Calu3 (cell line): ENCODE results near the gene CBFB. TPM values are rescaled to one million over a fixed set of nuclear protein-coding genes. Genes with fewer than 3 reads are reported as not detected.
A peak's percentile ranks its signal among the peaks of the same experiment; 100 is the strongest.

Experiments used
- BruUV-seq: library from RNA; stranded (reverse); fragments of 400-500 nt; replicated peaks from 2 replicates; lab custom pipeline; 2021; lab: Mats Ljungman, UMichigan
- CTCF ChIA-PET: fragments of 300-600 bp; sonication (Branson Sonifier 250); formaldehyde crosslinking; loops from one replicate; lab custom pipeline; 2022; ENCODE audit warnings: antibody characterized with exemption; lab: Charles Lee
- DNase-seq: peaks from one replicate; pipeline ENCODE4 v3.0.0; 2022
- H3K27ac Mint-ChIP-seq: one replicate; pipeline ENCODE4 v1.8.0; 2022; ENCODE audit warnings: mixed read lengths; ENCODE audit not compliant: unreplicated experiment
- H3K27me3 Mint-ChIP-seq: one replicate; pipeline ENCODE4 v1.8.0; 2022; ENCODE audit warnings: mixed read lengths; ENCODE audit not compliant: unreplicated experiment
- H3K36me3 Mint-ChIP-seq: one replicate; pipeline ENCODE4 v1.8.0; 2022; ENCODE audit warnings: mild to moderate bottlenecking, moderate library complexity, mixed read lengths; ENCODE audit not compliant: insufficient read depth, unreplicated experiment
- H3K4me1 Mint-ChIP-seq: one replicate; pipeline ENCODE4 v1.8.0; 2022; ENCODE audit warnings: mild to moderate bottlenecking, low read depth, mixed read lengths; ENCODE audit not compliant: unreplicated experiment
- H3K4me3 Mint-ChIP-seq: one replicate; pipeline ENCODE4 v1.8.0; 2022; ENCODE audit warnings: mild to moderate bottlenecking, low read depth, moderate library complexity, mixed read lengths; ENCODE audit not compliant: unreplicated experiment
- H3K9me3 Mint-ChIP-seq: one replicate; pipeline ENCODE4 v1.8.0; 2022; ENCODE audit warnings: low read depth, mixed read lengths; ENCODE audit not compliant: unreplicated experiment
- intact Hi-C: fragments of 100-400 bp; cut with micrococcal nuclease; formaldehyde crosslinking; loops from one replicate; pipeline ENCODE4 v1.10.0; 2022; ENCODE audit not compliant: unreplicated experiment
- total RNA-seq: library from RNA; stranded (reverse); gene quantifications from 2 replicates; pipeline ENCODE4 v1.2.3, GENCODE V29; 2022
- TF ChIP-seq, protein P1 (sequence below): fragments of 200-600 bp; IDR thresholded peaks from one replicate; pipeline ENCODE4 v1.8.0; 2022; ENCODE audit warnings: antibody characterized with exemption; ENCODE audit not compliant: unreplicated experiment

CBFB gene
- total RNA-seq, 1 experiment from 2014 or later, result 116 TPM

DNA sequence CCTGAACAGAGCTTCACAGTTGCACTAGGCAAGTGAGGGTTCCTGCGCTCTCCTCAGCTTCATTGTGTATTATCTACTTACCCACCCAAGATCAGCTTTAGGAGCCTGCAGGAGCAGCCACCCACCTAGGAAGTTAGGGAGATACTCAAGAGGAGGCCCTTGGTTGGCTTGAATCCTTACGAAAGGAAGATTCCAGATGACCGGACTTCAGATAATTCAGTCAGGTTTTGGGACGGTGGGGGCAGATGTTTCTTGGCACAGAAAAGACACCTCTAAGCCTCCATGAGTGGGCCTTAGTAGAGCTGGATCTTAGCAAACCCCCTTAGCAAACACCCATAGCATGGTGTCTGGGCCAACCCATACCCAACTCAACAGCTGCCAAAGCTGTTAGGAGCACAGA lies 2.4 kb upstream of the CBFB start:
- DNase-seq, result no peak
- no TSS peak for BruUV-seq
- no peak overlapping the region for H3K4me3 Mint-ChIP-seq
- H3K27me3 Mint-ChIP-seq, result no peaks in the 10 kb centered on the region
- TF ChIP-seq, protein P1, sequence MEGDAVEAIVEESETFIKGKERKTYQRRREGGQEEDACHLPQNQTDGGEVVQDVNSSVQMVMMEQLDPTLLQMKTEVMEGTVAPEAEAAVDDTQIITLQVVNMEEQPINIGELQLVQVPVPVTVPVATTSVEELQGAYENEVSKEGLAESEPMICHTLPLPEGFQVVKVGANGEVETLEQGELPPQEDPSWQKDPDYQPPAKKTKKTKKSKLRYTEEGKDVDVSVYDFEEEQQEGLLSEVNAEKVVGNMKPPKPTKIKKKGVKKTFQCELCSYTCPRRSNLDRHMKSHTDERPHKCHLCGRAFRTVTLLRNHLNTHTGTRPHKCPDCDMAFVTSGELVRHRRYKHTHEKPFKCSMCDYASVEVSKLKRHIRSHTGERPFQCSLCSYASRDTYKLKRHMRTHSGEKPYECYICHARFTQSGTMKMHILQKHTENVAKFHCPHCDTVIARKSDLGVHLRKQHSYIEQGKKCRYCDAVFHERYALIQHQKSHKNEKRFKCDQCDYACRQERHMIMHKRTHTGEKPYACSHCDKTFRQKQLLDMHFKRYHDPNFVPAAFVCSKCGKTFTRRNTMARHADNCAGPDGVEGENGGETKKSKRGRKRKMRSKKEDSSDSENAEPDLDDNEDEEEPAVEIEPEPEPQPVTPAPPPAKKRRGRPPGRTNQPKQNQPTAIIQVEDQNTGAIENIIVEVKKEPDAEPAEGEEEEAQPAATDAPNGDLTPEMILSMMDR, result no peak
- intact Hi-C loops, result no loop called here
- peaks cover 34% of the 10 kb centered on the region for H3K4me1 Mint-ChIP-seq
- CTCF ChIA-PET, result interaction anchor here (0.6 to 0.8 kb wide), 2 partner anchors 19 to 1517 kb away, joined by 3 read pairs; no protein-coding TSS in a partner anchor
- peaks cover 32% of the 10 kb centered on the region for H3K36me3 Mint-ChIP-seq
- no peaks in the 10 kb centered on the region for H3K9me3 Mint-ChIP-seq
- no peak overlapping the region for H3K27ac Mint-ChIP-seq

DNA sequence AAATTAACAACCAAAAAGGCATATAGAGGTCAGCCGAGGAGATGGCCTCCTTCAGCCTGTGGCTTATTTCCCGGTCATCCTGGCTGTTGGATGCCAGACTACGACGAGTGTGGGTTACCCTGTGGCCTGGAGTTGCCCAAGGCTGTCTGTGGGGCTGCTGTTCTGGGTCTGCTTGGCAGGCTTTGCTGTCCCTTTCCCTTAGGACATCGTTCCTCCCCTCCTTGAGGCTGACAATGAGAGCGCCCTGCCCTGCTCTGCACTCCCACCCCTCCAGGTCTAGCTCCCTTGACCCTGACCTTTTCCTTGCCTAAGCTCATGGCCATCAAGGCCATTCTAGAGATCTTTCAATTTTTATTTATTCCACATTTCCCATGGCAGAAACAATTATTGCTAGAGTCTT lies 1.9 kb upstream of the CBFB start:
- no peaks in the 10 kb centered on the region for H3K27me3 Mint-ChIP-seq
- no peak overlapping the region for H3K4me3 Mint-ChIP-seq
- TF ChIP-seq, protein P1, result no peak
- DNase-seq, result no peak
- CTCF ChIA-PET, result interaction anchor here (0.6 kb wide), 1 partner anchor 19 kb away, joined by 3 read pairs; no protein-coding TSS in a partner anchor
- H3K4me1 Mint-ChIP-seq, result peaks cover 39% of the 10 kb centered on the region
- no peak overlapping the region for H3K27ac Mint-ChIP-seq
- peaks cover 35% of the 10 kb centered on the region for H3K36me3 Mint-ChIP-seq
- intact Hi-C loops, result no loop called here
- no TSS peak for BruUV-seq
- H3K9me3 Mint-ChIP-seq, result no peaks in the 10 kb centered on the region

DNA sequence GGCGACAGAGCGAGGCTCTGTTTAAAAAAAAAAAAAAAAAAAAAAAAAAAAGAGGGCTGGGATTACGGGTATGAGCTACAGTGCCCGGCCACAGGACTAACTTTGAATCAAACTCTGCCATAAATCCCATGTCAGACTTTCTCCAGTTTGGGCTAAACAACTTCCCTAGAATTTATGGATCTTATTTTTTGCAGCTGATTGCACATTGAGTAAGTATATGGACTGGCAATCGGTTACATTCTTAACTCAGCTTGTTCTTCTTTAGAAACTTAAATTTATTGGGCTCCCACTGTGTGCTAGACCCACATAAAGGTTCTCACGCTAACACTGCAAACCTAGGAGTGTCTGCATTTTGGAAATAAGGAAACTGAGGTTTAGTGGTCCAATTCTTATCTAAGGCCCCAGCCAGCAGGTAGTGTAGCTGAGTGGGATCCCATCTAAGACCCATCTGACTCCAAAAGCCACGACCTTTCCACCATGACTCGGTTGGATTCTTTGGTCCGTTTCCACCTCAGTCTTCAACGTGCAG lies 718 bp upstream of the CBFB start:
- no peaks in the 10 kb centered on the region for H3K9me3 Mint-ChIP-seq
- no peak for DNase-seq
- H3K4me3 Mint-ChIP-seq, result peak overlapping the region; percentile 82
- H3K4me1 Mint-ChIP-seq, result peaks cover 30% of the 10 kb centered on the region
- TSS peak; percentile 97 for BruUV-seq
- peak overlapping the region; percentile 69 for H3K27ac Mint-ChIP-seq
- H3K27me3 Mint-ChIP-seq, result no peaks in the 10 kb centered on the region
- intact Hi-C loops, result no loop called here
- peaks cover 38% of the 10 kb centered on the region for H3K36me3 Mint-ChIP-seq
- CTCF ChIA-PET, result interaction anchor here (0.6 to 1.2 kb wide), 2 partner anchors 10 to 388 kb away, joined by 5 to 8 read pairs; partner anchors contain the start of gene ZDHHC1
- TF ChIP-seq, protein P1, result peak; percentile 15

DNA sequence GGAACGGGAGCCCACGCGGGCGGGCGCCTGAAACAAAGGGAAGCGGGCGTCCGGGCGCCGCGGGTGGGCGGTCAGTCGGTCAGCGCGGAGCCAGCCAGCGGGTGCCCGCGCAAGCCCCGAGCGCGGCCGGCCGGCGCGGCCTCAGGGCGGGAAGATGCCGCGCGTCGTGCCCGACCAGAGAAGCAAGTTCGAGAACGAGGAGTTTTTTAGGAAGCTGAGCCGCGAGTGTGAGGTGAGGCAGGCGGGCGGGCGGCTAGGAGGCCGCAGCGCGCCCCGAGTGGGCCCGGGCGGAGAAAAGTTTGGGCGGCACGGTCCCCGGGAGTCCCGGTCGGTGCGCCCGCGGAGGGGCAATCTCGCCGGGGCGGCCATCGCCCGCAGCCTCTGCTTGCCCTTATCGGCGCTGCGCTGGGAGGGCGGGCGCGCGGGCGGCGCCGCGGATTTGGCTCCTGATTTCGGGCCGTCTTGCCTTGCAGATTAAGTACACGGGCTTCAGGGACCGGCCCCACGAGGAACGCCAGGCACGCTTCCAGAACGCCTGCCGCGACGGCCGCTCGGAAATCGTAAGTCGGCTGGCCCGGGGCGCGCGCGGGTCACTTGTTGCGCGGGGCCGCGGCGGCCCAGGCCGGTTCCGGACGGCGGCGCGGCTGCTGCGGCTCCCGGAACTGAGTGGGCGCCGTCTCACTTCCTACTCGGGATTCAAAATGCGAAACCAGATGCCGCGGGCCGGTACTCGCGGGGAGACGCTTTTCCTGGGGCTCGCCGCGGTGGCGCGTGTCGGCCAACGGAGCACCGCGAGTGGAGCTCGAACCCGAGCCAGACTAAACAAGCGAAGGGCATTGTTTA lies 526 bp downstream of the CBFB start:
- peak overlapping the region; percentile 82 for H3K4me3 Mint-ChIP-seq
- no peaks in the 10 kb centered on the region for H3K9me3 Mint-ChIP-seq
- CTCF ChIA-PET, result no interaction called here
- peak overlapping the region; percentile 47 for H3K27ac Mint-ChIP-seq
- H3K27me3 Mint-ChIP-seq, result no peaks in the 10 kb centered on the region
- DNase-seq, result peak; percentile 48
- intact Hi-C loops, result no loop called here
- peaks cover 42% of the 10 kb centered on the region for H3K36me3 Mint-ChIP-seq
- BruUV-seq, result no TSS peak
- TF ChIP-seq, protein P1, result no peak
- H3K4me1 Mint-ChIP-seq, result peaks cover 23% of the 10 kb centered on the region
